ENCODE data around the gene TMEM205. TPM values are rescaled to one million over a fixed set of nuclear protein-coding genes. Genes with fewer than 3 reads are reported as not detected.

Gene TMEM205
- total and polyA plus RNA-seq, 2 of the 8 experiments (the other 6 are each of a cell fraction or from before 2014, with no cell fraction given), result 73.5 to 423 TPM

DNA sequence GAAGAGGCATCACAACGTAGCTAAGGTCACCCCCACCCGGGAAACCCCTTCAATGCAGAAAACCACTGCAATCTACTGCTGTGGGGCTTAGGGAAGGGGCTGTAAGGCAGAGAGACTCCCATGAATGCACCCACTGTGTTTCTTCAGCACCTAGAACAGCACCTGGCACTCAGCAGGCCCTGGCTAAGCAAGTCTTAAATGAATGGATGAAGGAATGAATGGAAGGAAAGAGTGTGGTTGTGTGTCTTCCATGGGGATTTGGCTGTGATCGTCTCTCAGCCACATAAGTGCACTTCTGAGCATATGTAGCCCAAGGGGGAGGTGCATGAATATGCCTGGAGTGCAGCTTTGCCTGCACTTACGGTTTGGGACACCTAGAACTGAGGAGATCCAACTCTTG lies 3.1 kb upstream of the TMEM205 start (continued):
- TF ChIP-seq TAF7 (optimal IDR thresholded peaks at IDR 0.05; ENCODE audit: borderline replicate concordance, low read depth, low read length), result no peak
